Endodermal cell (in vitro differentiated cells): ENCODE results near the gene PFN3. TPM values are rescaled to one million over a fixed set of nuclear protein-coding genes. Genes with fewer than 3 reads are reported as not detected.

Experiments
- DNase-seq: peaks from one replicate; pipeline ENCODE4 v3.0.0-alpha.2; 2017
- H3K27ac ChIP-seq: 2 replicates; pipeline ENCODE4 v1.5.1; 2013; ENCODE audit warnings: mild to moderate bottlenecking, low read depth, low read length, moderate library complexity
- H3K27me3 ChIP-seq: 2 replicates; pipeline ENCODE4 v1.6.1; 2013; ENCODE audit warnings: mild to moderate bottlenecking, low read length, moderate library complexity; ENCODE audit not compliant: insufficient read depth, control insufficient read depth, poor library complexity, severe bottlenecking
- H3K36me3 ChIP-seq: 2 replicates; pipeline ENCODE4 v1.7.0; 2013; ENCODE audit warnings: mild to moderate bottlenecking, low read length, moderate library complexity; ENCODE audit not compliant: control insufficient read depth, insufficient read depth
- H3K4me1 ChIP-seq: one replicate; pipeline ENCODE4 v1.7.0; 2013; ENCODE audit warnings: low read length; ENCODE audit not compliant: control insufficient read depth, insufficient read depth
- H3K4me3 ChIP-seq: 2 replicates; pipeline ENCODE4 v1.5.1; 2013; ENCODE audit warnings: mild to moderate bottlenecking, low read length, moderate library complexity
- H3K9ac ChIP-seq: 2 replicates; pipeline ENCODE4 v1.6.1; 2013; ENCODE audit warnings: mild to moderate bottlenecking, low read length, moderate library complexity; ENCODE audit not compliant: poor library complexity, severe bottlenecking; ENCODE audit errors: extremely low read depth
- H3K9me3 ChIP-seq: 2 replicates; pipeline ENCODE4 v1.6.1; 2013; ENCODE audit warnings: mild to moderate bottlenecking, low read length, moderate library complexity; ENCODE audit not compliant: control insufficient read depth
- H3K27ac Mint-ChIP-seq: 2 replicates; pipeline ENCODE4 v1.8.0; 2020; ENCODE audit warnings: mixed read lengths
- H3K27me3 Mint-ChIP-seq: 2 replicates; pipeline ENCODE4 v1.8.0; 2021; ENCODE audit warnings: mild to moderate bottlenecking, mixed read lengths; ENCODE audit not compliant: insufficient read depth
- H3K36me3 Mint-ChIP-seq: 2 replicates; pipeline ENCODE4 v1.8.0; 2020; ENCODE audit warnings: low read depth, mixed read lengths
- H3K4me1 Mint-ChIP-seq: 2 replicates; pipeline ENCODE4 v1.8.0; 2020; ENCODE audit warnings: mixed read lengths
- H3K4me3 Mint-ChIP-seq: 2 replicates; pipeline ENCODE4 v1.8.0; 2020; ENCODE audit warnings: mild to moderate bottlenecking, moderate library complexity, mixed read lengths
- H3K9me3 Mint-ChIP-seq: 2 replicates; pipeline ENCODE4 v1.8.0; 2020; ENCODE audit warnings: mild to moderate bottlenecking, mixed read lengths
- WGBS, 2 experiments: methylation state at CpG; one replicate each; pipeline versions ENCODE4 v1.1.5 to v1.1.7; 2013; ENCODE audit warnings: missing lambda C conversion rate in 2 of 2, mixed read lengths in 1 of 2; ENCODE audit not compliant: insufficient coverage in 1 of 2, insufficient read length in 1 of 2; 5-methylcytosine and 5-hydroxymethylcytosine counted together
- total RNA-seq, 2 donors: library from RNA; stranded (reverse); fragmentation: NEBNext Ultra II Directional in 1 of 2; extraction: Animal tissue kit (Norgen Biotek cat#: 25700) in 1 of 2; gene quantifications; 2 replicates in 1 of 2; 3 replicates in 1 of 2; pipeline ENCODE4 v1.2.1, GENCODE V29; 2021
- TF ChIP-seq, protein P1 (sequence below): fragments of 200-600 bp; sonication (generic); conservative IDR thresholded peaks from 2 replicates; pipeline ENCODE4 v1.5.0; 2021; ENCODE audit warnings: antibody characterized with exemption, mild to moderate bottlenecking

PFN3 gene
- total RNA-seq, 2 donors from 2014 or later, result not detected

DNA sequence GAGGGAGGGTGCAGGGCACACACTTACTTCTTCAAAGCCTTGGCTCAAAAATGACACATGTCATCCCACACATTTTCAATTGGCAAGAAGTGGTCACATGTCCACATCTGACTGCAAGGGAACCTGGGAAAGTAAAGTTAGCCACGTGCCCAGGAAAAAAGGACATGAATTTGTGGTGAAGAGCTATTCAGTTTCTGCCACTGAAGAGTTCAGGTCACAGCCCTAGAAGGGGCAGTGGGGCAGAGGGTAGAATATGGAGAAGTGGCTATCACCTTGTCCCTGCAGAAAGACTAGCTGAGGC, 44.6 kb downstream of the PFN3 start:
- Mint-ChIP-seq H3K4me3 (no peak overlapping the region), H3K27ac (no peak overlapping the region), H3K4me1 (peaks cover 1% of the 10 kb centered on the region), H3K9me3 (no peaks in the 10 kb centered on the region), H3K36me3 (no peaks in the 10 kb centered on the region), H3K27me3 (peaks cover 56% of the 10 kb centered on the region)
- TF ChIP-seq, protein P1, sequence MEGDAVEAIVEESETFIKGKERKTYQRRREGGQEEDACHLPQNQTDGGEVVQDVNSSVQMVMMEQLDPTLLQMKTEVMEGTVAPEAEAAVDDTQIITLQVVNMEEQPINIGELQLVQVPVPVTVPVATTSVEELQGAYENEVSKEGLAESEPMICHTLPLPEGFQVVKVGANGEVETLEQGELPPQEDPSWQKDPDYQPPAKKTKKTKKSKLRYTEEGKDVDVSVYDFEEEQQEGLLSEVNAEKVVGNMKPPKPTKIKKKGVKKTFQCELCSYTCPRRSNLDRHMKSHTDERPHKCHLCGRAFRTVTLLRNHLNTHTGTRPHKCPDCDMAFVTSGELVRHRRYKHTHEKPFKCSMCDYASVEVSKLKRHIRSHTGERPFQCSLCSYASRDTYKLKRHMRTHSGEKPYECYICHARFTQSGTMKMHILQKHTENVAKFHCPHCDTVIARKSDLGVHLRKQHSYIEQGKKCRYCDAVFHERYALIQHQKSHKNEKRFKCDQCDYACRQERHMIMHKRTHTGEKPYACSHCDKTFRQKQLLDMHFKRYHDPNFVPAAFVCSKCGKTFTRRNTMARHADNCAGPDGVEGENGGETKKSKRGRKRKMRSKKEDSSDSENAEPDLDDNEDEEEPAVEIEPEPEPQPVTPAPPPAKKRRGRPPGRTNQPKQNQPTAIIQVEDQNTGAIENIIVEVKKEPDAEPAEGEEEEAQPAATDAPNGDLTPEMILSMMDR, result no peak
- H3K27ac ChIP-seq, result no peak overlapping the region
- H3K27me3 ChIP-seq, result peaks cover 12% of the 10 kb centered on the region
- DNase-seq, result no peak
- no peaks in the 10 kb centered on the region for H3K9me3 ChIP-seq
- H3K4me1 ChIP-seq, result no peaks in the 10 kb centered on the region
- no peak overlapping the region for H3K9ac ChIP-seq
- 17 to 40% methylated on average over 1 of the region's 1 CpG for WGBS, 2 experiments
- H3K36me3 ChIP-seq, result no peaks in the 10 kb centered on the region
- H3K4me3 ChIP-seq, result no peak overlapping the region

DNA sequence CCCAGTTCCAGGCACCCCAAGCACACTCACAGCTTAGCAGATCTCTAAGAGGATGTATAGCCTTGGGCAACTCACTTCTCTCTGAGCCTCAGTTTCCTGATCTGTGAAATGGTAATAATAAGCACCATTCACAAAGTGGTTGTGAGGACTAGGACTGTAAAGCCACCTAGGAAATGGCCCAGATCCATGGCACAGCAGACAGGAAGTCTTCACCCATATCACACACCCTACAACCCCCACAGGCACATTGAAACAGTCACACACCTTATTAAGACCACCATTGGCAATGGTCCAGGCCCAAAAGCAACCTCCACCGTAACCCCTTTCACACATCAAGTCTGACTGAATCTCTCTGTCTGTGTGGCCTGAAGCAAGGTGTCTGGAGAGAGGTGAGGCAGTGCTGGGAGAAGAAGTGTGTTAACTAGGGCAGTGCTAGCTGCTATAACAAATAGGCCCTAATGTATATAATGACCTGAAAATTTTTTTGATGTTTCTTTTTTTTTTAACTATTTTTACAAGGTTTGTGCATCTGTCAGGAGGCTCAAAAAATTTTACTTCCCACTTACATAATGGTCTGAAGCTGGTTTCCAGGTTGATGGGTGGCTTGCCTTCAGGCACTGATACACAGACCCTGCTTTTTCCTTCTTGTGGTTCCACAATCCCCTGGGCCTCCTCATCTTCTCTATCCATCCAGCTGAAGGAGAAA, 45.1 kb downstream of the PFN3 start:
- 95% methylated on average over 1 of the region's 1 CpG; no CpG with 5 or more reads in 1 of the 2 experiments for WGBS, 2 experiments
- Histone ChIP-seq H3K36me3 (no peaks in the 10 kb centered on the region), H3K4me3 (no peak overlapping the region), H3K27me3 (peaks cover 12% of the 10 kb centered on the region), H3K9me3 (no peaks in the 10 kb centered on the region), H3K4me1 (peaks cover 4% of the 10 kb centered on the region), H3K27ac (no peak overlapping the region), H3K9ac (no peak overlapping the region)
- TF ChIP-seq, protein P1, result no peak
- H3K27me3 Mint-ChIP-seq, result peaks cover 56% of the 10 kb centered on the region
- H3K4me3 Mint-ChIP-seq, result no peak overlapping the region
- H3K36me3 Mint-ChIP-seq, result no peaks in the 10 kb centered on the region
- no peaks in the 10 kb centered on the region for H3K9me3 Mint-ChIP-seq
- DNase-seq, result no peak
- no peak overlapping the region for H3K27ac Mint-ChIP-seq
- peaks cover 6% of the 10 kb centered on the region for H3K4me1 Mint-ChIP-seq

DNA sequence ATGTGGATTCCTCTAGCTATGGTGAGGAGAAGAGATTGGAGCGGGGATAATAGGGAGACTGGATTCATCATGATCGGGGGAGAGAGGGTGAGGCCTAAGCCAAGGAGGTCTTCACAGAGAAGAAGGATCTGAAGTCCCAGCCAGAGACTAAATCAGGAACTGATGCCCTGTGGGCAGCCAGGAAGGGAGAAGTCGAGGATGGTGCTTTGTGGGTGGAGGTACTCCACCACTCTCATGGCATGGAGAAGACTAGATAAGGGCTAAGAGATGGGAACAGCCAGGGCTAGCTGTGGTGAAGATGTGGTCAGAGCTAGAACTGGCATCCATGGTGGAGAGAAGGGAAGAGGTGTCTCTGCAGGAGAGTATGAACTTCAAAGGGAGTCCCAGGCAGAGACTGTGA, 45.8 kb downstream of the PFN3 start:
- no peak overlapping the region for H3K4me3 Mint-ChIP-seq
- peaks cover 52% of the 10 kb centered on the region for H3K27me3 Mint-ChIP-seq
- TF ChIP-seq, protein P1, result no peak
- peaks cover 3% of the 10 kb centered on the region for H3K36me3 Mint-ChIP-seq
- no peaks in the 10 kb centered on the region for H3K9me3 Mint-ChIP-seq
- WGBS, 2 experiments, result 74 to 81% methylated on average over 3 of the region's 3 CpGs
- H3K27ac ChIP-seq, result no peak overlapping the region
- H3K36me3 ChIP-seq, result peaks cover 6% of the 10 kb centered on the region
- H3K4me1 Mint-ChIP-seq, result peaks cover 11% of the 10 kb centered on the region
- H3K27me3 ChIP-seq, result peaks cover 12% of the 10 kb centered on the region
- no peak overlapping the region for H3K9ac ChIP-seq
- H3K9me3 ChIP-seq, result no peaks in the 10 kb centered on the region
- no peak overlapping the region for H3K4me3 ChIP-seq
- peaks cover 10% of the 10 kb centered on the region for H3K4me1 ChIP-seq
- no peak overlapping the region for H3K27ac Mint-ChIP-seq
- DNase-seq, result no peak
